Esophagus muscularis mucosa (tissue), 3 donors: ENCODE measurements around the gene ZNF334.

ENCODE experiments used
- POLR2AphosphoS5 ChIP-seq, 2 donors: sonication (generic); formaldehyde crosslinking; IDR thresholded peaks; one replicate each; pipeline ENCODE4 v1.6.1; 2017; ENCODE audit warnings: antibody characterized with exemption in 2 of 2
- TF ChIP-seq, protein P1 (sequence below), 3 experiments: fragments of 200-600 bp in 2 of 3; fragments of 450-650 bp in 1 of 3; sonication (generic) in 2 of 3; IDR thresholded peaks; one replicate each; pipeline ENCODE4 v1.5.1; 2017 to 2019; ENCODE audit warnings: antibody characterized with exemption in 3 of 3, mild to moderate bottlenecking in 2 of 3, moderate library complexity in 1 of 3

DNA sequence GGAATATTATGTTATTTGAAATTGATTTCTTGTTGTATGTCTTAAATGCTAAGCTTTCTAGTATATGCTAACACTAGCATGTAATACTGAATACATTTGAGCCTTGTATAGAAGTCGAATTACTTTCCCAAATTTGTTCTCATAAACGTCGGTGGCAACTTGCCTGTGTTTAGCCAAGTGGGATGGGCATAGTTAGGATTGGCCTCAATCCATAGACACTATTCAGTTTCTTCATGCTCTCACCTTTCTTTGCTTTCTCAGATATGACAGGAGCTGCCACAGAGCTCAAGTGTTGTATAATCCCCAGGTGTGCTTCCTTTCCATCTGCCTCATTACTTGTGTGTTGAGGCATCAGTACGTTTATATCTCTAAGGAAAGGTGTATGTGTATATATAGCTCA is 19.3 kb downstream of the ZNF334 start:
- TF ChIP-seq, protein P1, sequence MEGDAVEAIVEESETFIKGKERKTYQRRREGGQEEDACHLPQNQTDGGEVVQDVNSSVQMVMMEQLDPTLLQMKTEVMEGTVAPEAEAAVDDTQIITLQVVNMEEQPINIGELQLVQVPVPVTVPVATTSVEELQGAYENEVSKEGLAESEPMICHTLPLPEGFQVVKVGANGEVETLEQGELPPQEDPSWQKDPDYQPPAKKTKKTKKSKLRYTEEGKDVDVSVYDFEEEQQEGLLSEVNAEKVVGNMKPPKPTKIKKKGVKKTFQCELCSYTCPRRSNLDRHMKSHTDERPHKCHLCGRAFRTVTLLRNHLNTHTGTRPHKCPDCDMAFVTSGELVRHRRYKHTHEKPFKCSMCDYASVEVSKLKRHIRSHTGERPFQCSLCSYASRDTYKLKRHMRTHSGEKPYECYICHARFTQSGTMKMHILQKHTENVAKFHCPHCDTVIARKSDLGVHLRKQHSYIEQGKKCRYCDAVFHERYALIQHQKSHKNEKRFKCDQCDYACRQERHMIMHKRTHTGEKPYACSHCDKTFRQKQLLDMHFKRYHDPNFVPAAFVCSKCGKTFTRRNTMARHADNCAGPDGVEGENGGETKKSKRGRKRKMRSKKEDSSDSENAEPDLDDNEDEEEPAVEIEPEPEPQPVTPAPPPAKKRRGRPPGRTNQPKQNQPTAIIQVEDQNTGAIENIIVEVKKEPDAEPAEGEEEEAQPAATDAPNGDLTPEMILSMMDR (IDR thresholded peaks at IDR 0.05) = no peak
- no peak for TF ChIP-seq POLR2AphosphoS5 (IDR thresholded peaks at IDR 0.05)
